ENCODE measurements around the gene MYO9B. TPM values are rescaled to one million over a fixed set of nuclear protein-coding genes. Genes with fewer than 3 reads are reported as not detected.

Gene MYO9B
- total and polyA plus RNA-seq, 2 of the 13 experiments (the other 11 are each of a cell fraction or from before 2014, with no cell fraction given), result 18.0 to 18.3 TPM

DNA sequence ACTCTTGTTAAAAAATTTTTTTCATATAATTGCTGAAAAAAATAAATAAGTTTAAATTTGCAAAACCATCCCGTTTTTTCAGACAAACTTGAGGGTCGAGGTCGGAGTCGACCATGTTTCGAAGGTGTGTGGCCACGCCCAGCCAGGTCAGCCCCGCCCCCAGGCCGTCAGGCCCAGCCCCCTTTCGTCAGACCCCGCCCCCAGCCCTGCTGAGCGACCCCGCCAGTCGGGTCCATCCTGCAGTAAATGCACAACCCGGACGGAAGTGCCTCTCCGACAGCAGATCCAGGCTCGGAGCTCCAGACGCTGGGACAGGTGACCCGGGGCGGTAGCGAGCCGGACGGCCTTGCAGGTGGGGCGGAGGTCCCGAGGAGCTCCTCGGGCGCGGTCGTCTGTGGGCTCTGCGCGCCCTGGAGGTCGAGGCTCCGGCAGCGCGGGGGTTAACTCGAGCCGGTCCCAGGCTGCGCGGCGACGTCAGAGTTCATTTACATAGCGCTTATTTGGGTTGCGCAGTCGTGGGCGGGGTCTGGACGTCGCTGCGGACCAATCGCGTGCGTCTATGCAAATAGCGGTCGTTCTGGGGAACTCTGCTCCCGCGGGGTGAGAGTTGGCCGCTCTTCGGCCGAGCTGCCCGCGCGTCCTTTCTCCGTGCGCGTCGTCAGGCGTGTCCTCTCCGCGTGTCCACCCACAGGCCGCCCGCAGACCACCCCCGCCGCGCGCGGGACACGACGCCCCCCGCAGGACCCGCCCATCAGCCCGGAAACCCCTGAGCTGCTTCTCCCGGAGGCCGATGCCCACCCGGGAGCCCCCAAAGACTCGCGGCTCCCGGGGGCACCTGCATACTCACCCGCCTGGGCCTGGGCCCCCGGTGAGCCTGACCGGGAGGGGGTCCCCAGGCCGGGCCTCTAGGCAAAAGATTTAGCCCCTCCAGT lies 150.7 kb downstream of the MYO9B start, which contains the start of gene OCEL1 (continued):
- peak; percentile 66 for TF ChIP-seq DBP (CRISPR knock-in tag; IDR thresholded peaks at IDR 0.05; ENCODE audit: not compliant biosample characterization)
- 0 out of 2 replicates have a peak, but pooled peaks have one; percentile 28 for TF ChIP-seq ZNF891 (CRISPR knock-in tag; IDR thresholded peaks at IDR 0.05)
- TF ChIP-seq, protein P1, sequence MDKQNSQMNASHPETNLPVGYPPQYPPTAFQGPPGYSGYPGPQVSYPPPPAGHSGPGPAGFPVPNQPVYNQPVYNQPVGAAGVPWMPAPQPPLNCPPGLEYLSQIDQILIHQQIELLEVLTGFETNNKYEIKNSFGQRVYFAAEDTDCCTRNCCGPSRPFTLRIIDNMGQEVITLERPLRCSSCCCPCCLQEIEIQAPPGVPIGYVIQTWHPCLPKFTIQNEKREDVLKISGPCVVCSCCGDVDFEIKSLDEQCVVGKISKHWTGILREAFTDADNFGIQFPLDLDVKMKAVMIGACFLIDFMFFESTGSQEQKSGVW (CRISPR knock-in tag; IDR thresholded peaks at IDR 0.05; ENCODE audit: borderline replicate concordance), result no peak
- TF ChIP-seq, protein P2, sequence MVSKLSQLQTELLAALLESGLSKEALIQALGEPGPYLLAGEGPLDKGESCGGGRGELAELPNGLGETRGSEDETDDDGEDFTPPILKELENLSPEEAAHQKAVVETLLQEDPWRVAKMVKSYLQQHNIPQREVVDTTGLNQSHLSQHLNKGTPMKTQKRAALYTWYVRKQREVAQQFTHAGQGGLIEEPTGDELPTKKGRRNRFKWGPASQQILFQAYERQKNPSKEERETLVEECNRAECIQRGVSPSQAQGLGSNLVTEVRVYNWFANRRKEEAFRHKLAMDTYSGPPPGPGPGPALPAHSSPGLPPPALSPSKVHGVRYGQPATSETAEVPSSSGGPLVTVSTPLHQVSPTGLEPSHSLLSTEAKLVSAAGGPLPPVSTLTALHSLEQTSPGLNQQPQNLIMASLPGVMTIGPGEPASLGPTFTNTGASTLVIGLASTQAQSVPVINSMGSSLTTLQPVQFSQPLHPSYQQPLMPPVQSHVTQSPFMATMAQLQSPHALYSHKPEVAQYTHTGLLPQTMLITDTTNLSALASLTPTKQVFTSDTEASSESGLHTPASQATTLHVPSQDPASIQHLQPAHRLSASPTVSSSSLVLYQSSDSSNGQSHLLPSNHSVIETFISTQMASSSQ (IDR thresholded peaks at IDR 0.05; ENCODE audit: low read depth), result no peak
- TF ChIP-seq, protein P2 (CRISPR knock-in tag; IDR thresholded peaks at IDR 0.05; ENCODE audit: borderline replicate concordance), result peak; percentile 30; the same call in 1 of the 2 replicates
- TF ChIP-seq ATRX (CRISPR knock-in tag; IDR thresholded peaks at IDR 0.05; ENCODE audit: borderline replicate concordance), result no peak
- no peak for TF ChIP-seq NCOA1 (CRISPR knock-in tag; IDR thresholded peaks at IDR 0.05)
- 0 out of 2 replicates have a peak, but pooled peaks have one; percentile 48 for TF ChIP-seq RNF2 (conservative IDR thresholded peaks at IDR 0.05; ENCODE audit: low read depth)
- no peak for TF ChIP-seq NKX3-1 (CRISPR knock-in tag; IDR thresholded peaks at IDR 0.05)
- TF ChIP-seq, protein P3, sequence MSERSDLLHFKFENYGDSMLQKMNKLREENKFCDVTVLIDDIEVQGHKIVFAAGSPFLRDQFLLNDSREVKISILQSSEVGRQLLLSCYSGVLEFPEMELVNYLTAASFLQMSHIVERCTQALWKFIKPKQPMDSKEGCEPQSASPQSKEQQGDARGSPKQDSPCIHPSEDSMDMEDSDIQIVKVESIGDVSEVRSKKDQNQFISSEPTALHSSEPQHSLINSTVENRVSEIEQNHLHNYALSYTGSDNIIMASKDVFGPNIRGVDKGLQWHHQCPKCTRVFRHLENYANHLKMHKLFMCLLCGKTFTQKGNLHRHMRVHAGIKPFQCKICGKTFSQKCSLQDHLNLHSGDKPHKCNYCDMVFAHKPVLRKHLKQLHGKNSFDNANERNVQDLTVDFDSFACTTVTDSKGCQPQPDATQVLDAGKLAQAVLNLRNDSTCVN (CRISPR knock-in tag; IDR thresholded peaks at IDR 0.05; ENCODE audit: borderline replicate concordance), result peak; percentile 31; the same call in 1 of the 2 replicates
- TF ChIP-seq, protein P4, sequence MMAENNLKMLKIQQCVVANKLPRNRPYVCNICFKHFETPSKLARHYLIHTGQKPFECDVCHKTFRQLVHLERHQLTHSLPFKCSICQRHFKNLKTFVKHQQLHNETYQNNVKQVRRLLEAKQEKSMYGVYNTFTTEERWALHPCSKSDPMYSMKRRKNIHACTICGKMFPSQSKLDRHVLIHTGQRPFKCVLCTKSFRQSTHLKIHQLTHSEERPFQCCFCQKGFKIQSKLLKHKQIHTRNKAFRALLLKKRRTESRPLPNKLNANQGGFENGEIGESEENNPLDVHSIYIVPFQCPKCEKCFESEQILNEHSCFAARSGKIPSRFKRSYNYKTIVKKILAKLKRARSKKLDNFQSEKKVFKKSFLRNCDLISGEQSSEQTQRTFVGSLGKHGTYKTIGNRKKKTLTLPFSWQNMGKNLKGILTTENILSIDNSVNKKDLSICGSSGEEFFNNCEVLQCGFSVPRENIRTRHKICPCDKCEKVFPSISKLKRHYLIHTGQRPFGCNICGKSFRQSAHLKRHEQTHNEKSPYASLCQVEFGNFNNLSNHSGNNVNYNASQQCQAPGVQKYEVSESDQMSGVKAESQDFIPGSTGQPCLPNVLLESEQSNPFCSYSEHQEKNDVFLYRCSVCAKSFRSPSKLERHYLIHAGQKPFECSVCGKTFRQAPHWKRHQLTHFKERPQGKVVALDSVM (CRISPR knock-in tag; IDR thresholded peaks at IDR 0.05), result no peak
- no peak for TF ChIP-seq TCF7 (IDR thresholded peaks at IDR 0.05; ENCODE audit: low read depth)
- TF ChIP-seq EZH2 (conservative IDR thresholded peaks at IDR 0.05; ENCODE audit: low read depth, low read length), result no peak
- 0 out of 2 replicates have a peak, but pooled peaks have one; percentile 11 for TF ChIP-seq ZNF33A (CRISPR knock-in tag; IDR thresholded peaks at IDR 0.05; ENCODE audit: borderline replicate concordance)
- no peak for TF ChIP-seq EED (CRISPR knock-in tag; IDR thresholded peaks at IDR 0.05)
- peak; percentile 46; the same call in 1 of the 2 replicates for TF ChIP-seq ESRRA (CRISPR knock-in tag; IDR thresholded peaks at IDR 0.05; ENCODE audit: low read depth)
